ENCODE data around the gene ATAD3B. TPM values are rescaled to one million over a fixed set of nuclear protein-coding genes. Genes with fewer than 3 reads are reported as not detected.

Gene ATAD3B
- total RNA-seq, 6 experiments from 2014 or later, result 8.9 to 15.0 (median 10.2) TPM

GRCh38 chr1:1527092-1527816, 55.7 kb downstream of the ATAD3B start:
- H3K27me3 ChIP-seq, result no peaks in the 10 kb centered on the region
- TF ChIP-seq CTCF (IDR thresholded peaks at IDR 0.05) (no peak), POLR2A (IDR thresholded peaks at IDR 0.05) (no peak)
- ATAC-seq (no peak), DNase-seq (no peak)
- H3K36me3 ChIP-seq, result peaks cover 0 to 12% (median 0%) of the 10 kb centered on the region in 4 donors
- H3K4me1 ChIP-seq, result no peaks in the 10 kb centered on the region
- no peak overlapping the region for H3K27ac ChIP-seq
- no peaks in the 10 kb centered on the region for H3K9me3 ChIP-seq
- no peak overlapping the region for H3K4me3 ChIP-seq
- intact Hi-C loops (cut with DNase I), result no loop called here
- WGBS (ENCODE audit: insufficient coverage, low coverage, low lambda C conversion rate, missing lambda C conversion rate), result no CpG with 5 or more reads among the region's 31 CpGs

- Histone ChIP-seq H3K4me1 (no peaks in the 10 kb centered on the region), H3K27me3 (no peaks in the 10 kb centered on the region), H3K27ac (no peak overlapping the region), H3K9me3 (no peaks in the 10 kb centered on the region), H3K4me3 (no peak overlapping the region), H3K36me3 (peaks cover 0 to 12% (median 0%) of the 10 kb centered on the region in 4 donors)
- TF ChIP-seq CTCF (IDR thresholded peaks at IDR 0.05), result no peak
- TF ChIP-seq POLR2A (IDR thresholded peaks at IDR 0.05), result no peak
- intact Hi-C loops (cut with DNase I), result no loop called here
- 97% methylated on average over 4 of the region's 37 CpGs for WGBS (ENCODE audit: insufficient coverage, low coverage, low lambda C conversion rate, missing lambda C conversion rate)
- ATAC-seq (no peak), DNase-seq (no peak)
These were observed 57.0 kb downstream of the ATAD3B start for GRCh38 chr1:1528301-1529267.

GRCh38 chr1:1529321-1529720, 57.8 kb downstream of the ATAD3B start:
- no peak overlapping the region for H3K27ac ChIP-seq
- intact Hi-C loops (cut with DNase I), result no loop called here
- TF ChIP-seq CTCF (IDR thresholded peaks at IDR 0.05) (no peak), POLR2A (IDR thresholded peaks at IDR 0.05) (no peak)
- peaks cover 0 to 12% (median 0%) of the 10 kb centered on the region in 4 donors for H3K36me3 ChIP-seq
- DNase-seq, result no peak
- no peaks in the 10 kb centered on the region for H3K27me3 ChIP-seq
- H3K4me1 ChIP-seq, result no peaks in the 10 kb centered on the region
- no peaks in the 10 kb centered on the region for H3K9me3 ChIP-seq
- ATAC-seq, result no peak
- H3K4me3 ChIP-seq, result no peak overlapping the region
- no CpG with 5 or more reads among the region's 18 CpGs for WGBS (ENCODE audit: insufficient coverage, low coverage, low lambda C conversion rate, missing lambda C conversion rate)

GRCh38 chr1:1529936-1530335, 58.4 kb downstream of the ATAD3B start:
- Histone ChIP-seq H3K36me3 (peaks cover 0 to 12% (median 0%) of the 10 kb centered on the region in 4 donors), H3K27ac (no peak overlapping the region), H3K4me3 (no peak overlapping the region), H3K4me1 (no peaks in the 10 kb centered on the region), H3K27me3 (no peaks in the 10 kb centered on the region), H3K9me3 (no peaks in the 10 kb centered on the region)
- DNase-seq (no peak), ATAC-seq (no peak)
- TF ChIP-seq POLR2A (IDR thresholded peaks at IDR 0.05), result no peak
- TF ChIP-seq CTCF (IDR thresholded peaks at IDR 0.05), result no peak
- intact Hi-C loops (cut with DNase I), result no loop called here
- 100% methylated on average over 4 of the region's 8 CpGs for WGBS (ENCODE audit: insufficient coverage, low coverage, low lambda C conversion rate, missing lambda C conversion rate)

All from right lobe of liver (tissue), 6 donors.